ENCODE results near the gene KCNT2.

DNA sequence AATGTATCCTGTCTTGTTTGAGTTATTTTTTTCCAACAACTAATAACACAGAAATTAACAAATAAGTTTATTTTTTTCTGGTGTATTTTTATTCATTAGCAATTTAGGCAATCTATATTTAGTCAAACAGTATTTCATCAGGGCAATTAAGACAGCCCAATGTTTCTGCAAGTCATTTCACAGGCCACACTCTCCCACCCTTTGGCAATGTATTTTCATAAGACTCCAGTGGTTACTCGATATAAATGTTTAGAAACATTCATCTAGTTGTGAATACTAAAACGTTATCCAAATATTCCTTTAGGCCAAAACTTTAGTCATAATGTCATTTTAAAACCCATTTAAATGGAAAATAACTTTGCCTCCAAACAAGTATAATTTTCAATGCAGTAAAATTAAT, 142.1 kb downstream of the KCNT2 start:
- TF ChIP-seq, protein P1, sequence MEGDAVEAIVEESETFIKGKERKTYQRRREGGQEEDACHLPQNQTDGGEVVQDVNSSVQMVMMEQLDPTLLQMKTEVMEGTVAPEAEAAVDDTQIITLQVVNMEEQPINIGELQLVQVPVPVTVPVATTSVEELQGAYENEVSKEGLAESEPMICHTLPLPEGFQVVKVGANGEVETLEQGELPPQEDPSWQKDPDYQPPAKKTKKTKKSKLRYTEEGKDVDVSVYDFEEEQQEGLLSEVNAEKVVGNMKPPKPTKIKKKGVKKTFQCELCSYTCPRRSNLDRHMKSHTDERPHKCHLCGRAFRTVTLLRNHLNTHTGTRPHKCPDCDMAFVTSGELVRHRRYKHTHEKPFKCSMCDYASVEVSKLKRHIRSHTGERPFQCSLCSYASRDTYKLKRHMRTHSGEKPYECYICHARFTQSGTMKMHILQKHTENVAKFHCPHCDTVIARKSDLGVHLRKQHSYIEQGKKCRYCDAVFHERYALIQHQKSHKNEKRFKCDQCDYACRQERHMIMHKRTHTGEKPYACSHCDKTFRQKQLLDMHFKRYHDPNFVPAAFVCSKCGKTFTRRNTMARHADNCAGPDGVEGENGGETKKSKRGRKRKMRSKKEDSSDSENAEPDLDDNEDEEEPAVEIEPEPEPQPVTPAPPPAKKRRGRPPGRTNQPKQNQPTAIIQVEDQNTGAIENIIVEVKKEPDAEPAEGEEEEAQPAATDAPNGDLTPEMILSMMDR (IDR thresholded peaks at IDR 0.05), result no peak
- no peak for TF ChIP-seq POLR2A (IDR thresholded peaks at IDR 0.05)

Measured in thyroid gland (tissue), 4 donors.